GM12864 (cell line): Measurements from ENCODE around the gene HELLS.
"Not testable (repeated sequence)": the region's sequence is repeated elsewhere in the genome, so short reads cannot be mapped to it uniquely, and the experiment has no call there.

ENCODE experiments used
- DNase-seq: peaks from one replicate; pipeline ENCODE4 v3.0.0-alpha.2; 2011; ENCODE audit warnings: low read depth
- H3K4me3 ChIP-seq: 2 replicates; pipeline ENCODE4 v1.5.1; 2011; ENCODE audit warnings: mild to moderate bottlenecking, low read depth, low read length, control low read depth
- TF ChIP-seq, protein P1 (sequence below): IDR thresholded peaks from 2 replicates; pipeline ENCODE4 v1.5.1; 2011; ENCODE audit warnings: low read depth, mild to moderate bottlenecking, moderate library complexity, low read length, control low read depth, inconsistent platforms; ENCODE audit errors: missing control alignments

The HELLS gene

DNA sequence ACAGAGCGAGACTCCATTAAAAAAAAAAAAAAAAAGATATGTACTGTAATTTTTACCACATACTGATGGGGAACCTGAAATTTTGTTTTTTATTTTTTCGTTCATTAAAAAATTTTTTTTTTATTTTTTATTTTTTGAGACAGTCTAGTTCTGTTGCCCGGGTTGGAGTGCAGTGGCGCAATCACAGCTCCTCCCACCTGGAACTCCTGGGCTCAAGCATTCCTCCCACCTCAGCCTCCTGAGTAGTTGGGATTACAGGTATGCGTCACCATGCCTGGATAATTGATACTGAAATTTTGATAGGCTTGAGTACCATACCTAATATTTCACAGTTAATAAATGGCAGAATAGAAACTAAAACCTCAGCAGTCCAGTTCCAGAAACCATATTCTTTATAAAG is 20.9 kb upstream of the HELLS start:
- no peak for DNase-seq
- no peak overlapping the region for H3K4me3 ChIP-seq
- TF ChIP-seq, protein P1, sequence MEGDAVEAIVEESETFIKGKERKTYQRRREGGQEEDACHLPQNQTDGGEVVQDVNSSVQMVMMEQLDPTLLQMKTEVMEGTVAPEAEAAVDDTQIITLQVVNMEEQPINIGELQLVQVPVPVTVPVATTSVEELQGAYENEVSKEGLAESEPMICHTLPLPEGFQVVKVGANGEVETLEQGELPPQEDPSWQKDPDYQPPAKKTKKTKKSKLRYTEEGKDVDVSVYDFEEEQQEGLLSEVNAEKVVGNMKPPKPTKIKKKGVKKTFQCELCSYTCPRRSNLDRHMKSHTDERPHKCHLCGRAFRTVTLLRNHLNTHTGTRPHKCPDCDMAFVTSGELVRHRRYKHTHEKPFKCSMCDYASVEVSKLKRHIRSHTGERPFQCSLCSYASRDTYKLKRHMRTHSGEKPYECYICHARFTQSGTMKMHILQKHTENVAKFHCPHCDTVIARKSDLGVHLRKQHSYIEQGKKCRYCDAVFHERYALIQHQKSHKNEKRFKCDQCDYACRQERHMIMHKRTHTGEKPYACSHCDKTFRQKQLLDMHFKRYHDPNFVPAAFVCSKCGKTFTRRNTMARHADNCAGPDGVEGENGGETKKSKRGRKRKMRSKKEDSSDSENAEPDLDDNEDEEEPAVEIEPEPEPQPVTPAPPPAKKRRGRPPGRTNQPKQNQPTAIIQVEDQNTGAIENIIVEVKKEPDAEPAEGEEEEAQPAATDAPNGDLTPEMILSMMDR = no peak

DNA sequence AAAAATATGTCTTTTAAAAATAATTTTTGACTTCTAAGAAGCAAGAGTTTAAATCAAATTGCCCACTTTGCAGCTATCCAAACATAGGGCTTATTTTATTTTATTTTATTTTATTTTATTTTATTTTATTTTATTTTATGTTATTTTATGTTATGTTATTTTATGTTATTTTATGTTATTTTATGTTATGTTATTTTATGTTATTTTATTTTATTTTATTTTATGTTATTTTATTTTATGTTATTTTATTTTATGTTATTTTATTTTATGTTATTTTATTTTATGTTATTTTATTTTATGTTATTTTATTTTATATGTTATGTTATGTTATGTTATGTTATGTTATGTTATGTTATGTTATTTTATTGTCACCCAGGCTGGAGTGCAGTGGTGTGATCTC is 14.0 kb upstream of the HELLS start:
- DNase-seq, H3K4me3 ChIP-seq: not testable (repeated sequence)

DNA sequence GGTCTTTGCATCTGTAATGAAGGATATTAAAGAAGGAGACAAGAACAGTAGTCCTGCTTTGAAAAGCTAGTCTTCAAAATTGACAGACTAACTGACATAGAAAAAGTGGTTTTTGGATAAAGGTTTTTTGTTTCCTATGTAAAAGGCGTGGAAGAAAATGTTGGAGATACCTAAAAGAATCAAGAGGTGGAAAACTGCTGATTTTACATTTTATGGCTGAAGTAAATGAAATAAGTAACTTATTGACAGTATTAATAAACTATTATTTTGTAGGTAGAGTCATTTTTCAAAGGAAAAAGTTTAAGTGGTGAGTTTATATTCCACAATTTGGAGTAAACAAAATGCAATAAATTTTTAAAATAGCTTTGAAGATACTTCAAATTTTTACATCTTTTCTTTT is 12.6 kb upstream of the HELLS start:
- TF ChIP-seq, protein P1 = no peak
- no peak for DNase-seq
- no peak overlapping the region for H3K4me3 ChIP-seq

DNA sequence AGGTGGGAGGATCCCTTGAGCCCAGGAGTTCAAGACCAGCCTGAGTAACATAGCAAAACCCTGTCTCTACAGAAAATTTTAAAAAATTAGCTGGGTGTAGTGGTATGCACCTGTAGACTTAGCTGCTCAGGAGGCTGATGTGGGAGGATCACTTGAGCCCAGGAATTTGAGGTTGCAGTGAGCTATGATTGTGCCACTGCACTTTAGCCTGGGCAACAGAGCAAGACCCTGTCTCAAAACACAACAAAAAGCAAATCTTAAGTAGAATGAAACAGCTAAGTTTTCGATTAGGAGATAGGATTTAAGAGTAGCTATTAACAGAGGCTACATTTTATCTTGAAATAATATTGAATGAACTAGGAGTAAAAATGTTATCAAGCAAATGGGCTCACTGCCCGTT is 3.3 kb upstream of the HELLS start:
- H3K4me3 ChIP-seq, DNase-seq: not testable (repeated sequence)

DNA sequence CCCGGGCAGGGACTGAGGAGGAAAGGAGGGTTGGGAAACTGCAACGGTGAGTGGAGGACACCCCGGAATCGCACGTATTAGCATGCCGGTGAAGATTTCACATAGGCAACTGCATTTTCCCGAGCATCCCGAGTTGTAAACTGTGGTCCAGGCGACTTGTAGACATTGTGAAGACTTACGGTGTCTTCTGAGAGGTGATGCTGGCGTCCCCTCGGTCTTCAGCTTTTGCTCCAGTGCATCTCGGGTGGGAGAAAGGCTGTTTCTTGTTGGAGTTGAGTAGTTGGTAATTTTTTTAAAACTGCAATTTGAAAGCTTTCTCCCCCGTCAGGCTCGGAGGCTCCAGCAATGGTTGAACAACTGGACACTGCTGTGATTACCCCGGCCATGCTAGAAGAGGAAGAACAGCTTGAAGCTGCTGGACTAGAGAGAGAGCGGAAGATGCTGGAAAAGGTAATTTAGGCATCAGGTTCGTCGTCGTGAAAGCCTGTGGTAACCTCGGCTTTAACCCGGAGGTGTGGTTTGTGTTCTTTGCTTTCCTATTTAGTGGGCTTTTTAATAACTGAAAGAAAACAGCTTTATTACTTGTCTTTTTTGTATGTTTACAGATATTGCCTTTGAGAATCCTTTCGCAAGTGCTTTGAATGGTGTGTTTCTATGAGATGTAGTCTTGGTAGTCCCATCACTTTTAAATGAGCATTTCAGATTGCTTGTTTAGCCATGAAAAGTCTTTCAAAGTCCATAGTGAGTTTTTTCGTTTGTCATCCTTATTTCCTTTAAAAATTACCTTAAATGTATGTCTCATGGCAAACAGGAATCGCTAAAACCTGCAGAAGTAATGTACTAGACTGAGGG is 687 bp downstream of the HELLS start:
- no peak for DNase-seq
- TF ChIP-seq, protein P1 = no peak
- H3K4me3 ChIP-seq = peak overlapping the region; percentile 78

DNA sequence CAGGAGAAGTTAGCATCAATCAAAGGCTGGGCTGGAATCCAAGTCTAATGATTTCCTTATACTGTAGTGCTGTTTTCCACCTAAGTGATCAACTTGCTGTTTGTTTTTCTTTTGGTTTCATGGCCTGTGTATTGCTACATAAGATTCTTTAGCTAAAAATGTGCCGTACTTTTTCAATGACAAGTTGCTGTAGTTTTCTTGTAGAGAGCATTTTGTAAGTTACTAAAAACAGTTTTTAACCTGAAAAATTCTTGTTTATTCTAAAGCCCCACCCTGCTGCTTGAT is 1.3 kb downstream of the HELLS start:
- peak overlapping the region; percentile 78 for H3K4me3 ChIP-seq
- DNase-seq = no peak
- TF ChIP-seq, protein P1 = no peak

DNA sequence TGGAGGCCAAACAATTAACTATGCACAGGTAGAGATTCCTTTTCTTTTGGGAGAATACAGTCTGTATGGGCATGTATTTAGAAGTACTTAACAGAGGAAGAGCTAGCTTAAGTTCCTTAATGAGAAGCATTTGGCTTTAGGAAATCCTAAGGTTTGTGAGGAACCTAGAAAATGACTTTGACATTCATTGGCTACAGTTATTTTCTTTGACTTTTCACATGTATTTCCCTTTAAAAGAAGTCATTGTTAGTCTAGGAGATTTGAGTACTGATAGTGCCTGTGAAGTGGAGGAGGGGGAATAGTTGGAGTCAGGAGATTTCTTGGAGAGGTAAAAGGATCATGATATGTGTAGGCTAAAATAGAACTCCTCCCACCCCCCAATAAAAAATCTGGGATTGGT is 3.6 kb downstream of the HELLS start:
- H3K4me3 ChIP-seq = no peak overlapping the region
- TF ChIP-seq, protein P1 = no peak
- no peak for DNase-seq

DNA sequence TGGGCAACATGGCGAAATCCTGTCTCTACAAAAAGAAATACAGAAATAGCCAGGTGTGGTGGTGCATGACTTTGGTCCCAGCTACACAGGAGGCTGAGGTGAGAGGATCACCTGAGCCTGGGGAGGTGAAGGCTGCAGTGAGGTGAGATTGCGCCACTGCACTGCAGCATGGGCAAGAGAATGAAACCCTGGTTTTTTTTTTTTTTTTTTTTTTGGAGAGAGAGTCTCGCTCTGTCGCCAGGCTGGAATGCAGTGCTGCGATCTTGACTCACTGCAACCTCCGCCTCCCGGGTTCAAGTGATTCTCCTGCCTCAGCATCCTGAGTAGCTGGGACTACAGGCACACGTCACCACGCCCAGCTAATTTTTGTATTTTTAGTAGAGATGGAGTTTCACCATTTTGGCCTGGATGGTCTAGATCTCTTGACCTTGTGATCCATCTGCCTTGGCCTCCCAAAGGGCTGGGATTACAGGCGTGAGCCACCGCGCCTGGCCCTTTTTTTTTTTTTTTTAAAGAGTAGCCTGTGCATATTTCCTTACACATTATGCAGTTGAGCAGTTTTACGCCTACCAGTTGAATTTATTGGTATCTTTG is 22.2 kb downstream of the HELLS start:
- not testable (repeated sequence) for DNase-seq, H3K4me3 ChIP-seq
